WTC11 (cell line): ENCODE results near the gene PTPN13. TPM values are rescaled to one million over a fixed set of nuclear protein-coding genes. Genes with fewer than 3 reads are reported as not detected.

ENCODE experiments used
- ARID4B ChIP-seq: sonication (generic); formaldehyde crosslinking; IDR thresholded peaks from 2 replicates; pipeline ENCODE4 v1.8.0; 2023; ENCODE audit warnings: missing genetic modification reagents, mild to moderate bottlenecking, borderline replicate concordance
- EMX1 ChIP-seq: fragments of 250-450 bp; sonication (Bioruptor Pico); IDR thresholded peaks from 2 replicates; pipeline ENCODE4 v1.8.0; 2021; ENCODE audit warnings: mild to moderate bottlenecking
- FOXP1 ChIP-seq: sonication (generic); formaldehyde crosslinking; IDR thresholded peaks from 2 replicates; pipeline ENCODE4 v1.8.0; 2022; ENCODE audit warnings: missing genetic modification reagents, mild to moderate bottlenecking, moderate library complexity, borderline replicate concordance
- KAT7 ChIP-seq: sonication (generic); formaldehyde crosslinking; IDR thresholded peaks from 2 replicates; pipeline ENCODE4 v1.8.1; 2023; ENCODE audit warnings: missing genetic modification reagents, mild to moderate bottlenecking, borderline replicate concordance
- MYBL2 ChIP-seq: sonication (generic); formaldehyde crosslinking; IDR thresholded peaks from 2 replicates; pipeline ENCODE4 v1.8.1; 2023; ENCODE audit warnings: mild to moderate bottlenecking, moderate library complexity, missing genetic modification reagents
- NFE2L1 ChIP-seq: sonication (generic); formaldehyde crosslinking; IDR thresholded peaks from 2 replicates; pipeline ENCODE4 v1.8.1; 2023; ENCODE audit warnings: missing genetic modification reagents
- NFYB ChIP-seq: sonication (generic); formaldehyde crosslinking; conservative IDR thresholded peaks from 2 replicates; pipeline ENCODE4 v1.8.0; 2022; ENCODE audit warnings: low read depth, missing genetic modification reagents
- OVOL2 ChIP-seq: fragments of 250-450 bp; sonication (Bioruptor Pico); IDR thresholded peaks from 2 replicates; pipeline ENCODE4 v1.9.0; 2021; ENCODE audit warnings: mild to moderate bottlenecking, borderline replicate concordance
- RELA ChIP-seq: sonication (generic); formaldehyde crosslinking; IDR thresholded peaks from 2 replicates; pipeline ENCODE4 v1.8.1; 2022; ENCODE audit warnings: missing genetic modification reagents, mild to moderate bottlenecking, borderline replicate concordance
- SOX15 ChIP-seq: fragments of 250-450 bp; sonication (Bioruptor Pico); IDR thresholded peaks from 2 replicates; pipeline ENCODE4 v1.9.0; 2021; ENCODE audit warnings: mild to moderate bottlenecking
- USF1 ChIP-seq: sonication (generic); formaldehyde crosslinking; IDR thresholded peaks from 2 replicates; pipeline ENCODE4 v1.8.0; 2022; ENCODE audit warnings: mild to moderate bottlenecking, missing genetic modification reagents
- ZNF138 ChIP-seq: sonication (generic); formaldehyde crosslinking; conservative IDR thresholded peaks from 2 replicates; pipeline ENCODE4 v1.8.1; 2022; ENCODE audit warnings: mild to moderate bottlenecking, moderate library complexity, missing genetic modification reagents
- ZNF671 ChIP-seq: fragments of 250-450 bp; sonication (Bioruptor Pico); IDR thresholded peaks from 2 replicates; pipeline ENCODE4 v1.8.0; 2021; ENCODE audit warnings: mild to moderate bottlenecking
- total RNA-seq: library from RNA; stranded (reverse); gene quantifications from 3 replicates; pipeline ENCODE4 v1.2.3, GENCODE V29; 2021
- TF ChIP-seq, protein P1 (sequence below): fragments of 250-450 bp; sonication (Bioruptor Pico); conservative IDR thresholded peaks from 2 replicates; pipeline ENCODE4 v1.9.0; 2021; ENCODE audit warnings: mild to moderate bottlenecking
- TF ChIP-seq, protein P2 (sequence below): fragments of 250-450 bp; sonication (Bioruptor Pico); IDR thresholded peaks from 2 replicates; pipeline ENCODE4 v1.9.0; 2021; ENCODE audit warnings: mild to moderate bottlenecking, borderline replicate concordance
- TF ChIP-seq, protein P3 (sequence below): sonication (generic); formaldehyde crosslinking; IDR thresholded peaks from 2 replicates; pipeline ENCODE4 v1.8.0; 2022; ENCODE audit warnings: mild to moderate bottlenecking, missing genetic modification reagents

The PTPN13 gene
- total RNA-seq, 1 experiment from 2014 or later, result 49.7 TPM

- TF ChIP-seq, protein P1, sequence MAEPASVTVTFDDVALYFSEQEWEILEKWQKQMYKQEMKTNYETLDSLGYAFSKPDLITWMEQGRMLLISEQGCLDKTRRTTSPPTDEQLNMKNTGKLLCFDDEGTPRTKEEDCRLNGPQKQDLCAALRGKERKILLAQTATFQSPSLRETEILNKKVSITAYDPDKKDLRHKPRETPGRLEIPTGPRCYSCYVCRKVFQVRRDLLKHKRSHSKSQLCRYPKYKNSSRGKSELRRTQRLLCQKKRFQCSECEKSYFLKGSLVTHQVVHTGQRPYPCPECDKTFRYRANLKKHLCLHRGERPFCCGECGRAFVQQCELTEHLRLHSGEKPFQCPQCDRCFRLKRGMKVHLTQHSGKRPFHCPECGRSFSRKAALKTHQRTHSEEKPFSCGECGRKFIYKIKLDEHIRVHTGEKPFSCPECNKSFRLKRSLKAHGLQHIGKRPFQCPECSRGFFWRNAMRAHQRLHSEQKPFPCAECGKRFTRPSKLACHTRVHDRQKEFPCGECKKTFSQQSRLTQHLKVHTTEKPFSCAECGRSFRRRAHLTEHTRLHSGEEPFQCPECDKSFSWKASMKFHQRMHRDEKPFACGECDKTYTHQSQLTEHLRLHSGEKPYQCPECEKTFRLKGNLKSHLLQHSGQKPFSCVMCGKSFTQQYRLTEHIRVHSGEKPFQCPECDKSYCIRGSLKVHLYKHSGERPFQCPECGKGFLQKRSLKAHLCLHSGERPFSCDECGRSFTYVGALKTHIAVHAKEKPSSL (CRISPR knock-in tag), result no peak
- TF ChIP-seq, protein P2, sequence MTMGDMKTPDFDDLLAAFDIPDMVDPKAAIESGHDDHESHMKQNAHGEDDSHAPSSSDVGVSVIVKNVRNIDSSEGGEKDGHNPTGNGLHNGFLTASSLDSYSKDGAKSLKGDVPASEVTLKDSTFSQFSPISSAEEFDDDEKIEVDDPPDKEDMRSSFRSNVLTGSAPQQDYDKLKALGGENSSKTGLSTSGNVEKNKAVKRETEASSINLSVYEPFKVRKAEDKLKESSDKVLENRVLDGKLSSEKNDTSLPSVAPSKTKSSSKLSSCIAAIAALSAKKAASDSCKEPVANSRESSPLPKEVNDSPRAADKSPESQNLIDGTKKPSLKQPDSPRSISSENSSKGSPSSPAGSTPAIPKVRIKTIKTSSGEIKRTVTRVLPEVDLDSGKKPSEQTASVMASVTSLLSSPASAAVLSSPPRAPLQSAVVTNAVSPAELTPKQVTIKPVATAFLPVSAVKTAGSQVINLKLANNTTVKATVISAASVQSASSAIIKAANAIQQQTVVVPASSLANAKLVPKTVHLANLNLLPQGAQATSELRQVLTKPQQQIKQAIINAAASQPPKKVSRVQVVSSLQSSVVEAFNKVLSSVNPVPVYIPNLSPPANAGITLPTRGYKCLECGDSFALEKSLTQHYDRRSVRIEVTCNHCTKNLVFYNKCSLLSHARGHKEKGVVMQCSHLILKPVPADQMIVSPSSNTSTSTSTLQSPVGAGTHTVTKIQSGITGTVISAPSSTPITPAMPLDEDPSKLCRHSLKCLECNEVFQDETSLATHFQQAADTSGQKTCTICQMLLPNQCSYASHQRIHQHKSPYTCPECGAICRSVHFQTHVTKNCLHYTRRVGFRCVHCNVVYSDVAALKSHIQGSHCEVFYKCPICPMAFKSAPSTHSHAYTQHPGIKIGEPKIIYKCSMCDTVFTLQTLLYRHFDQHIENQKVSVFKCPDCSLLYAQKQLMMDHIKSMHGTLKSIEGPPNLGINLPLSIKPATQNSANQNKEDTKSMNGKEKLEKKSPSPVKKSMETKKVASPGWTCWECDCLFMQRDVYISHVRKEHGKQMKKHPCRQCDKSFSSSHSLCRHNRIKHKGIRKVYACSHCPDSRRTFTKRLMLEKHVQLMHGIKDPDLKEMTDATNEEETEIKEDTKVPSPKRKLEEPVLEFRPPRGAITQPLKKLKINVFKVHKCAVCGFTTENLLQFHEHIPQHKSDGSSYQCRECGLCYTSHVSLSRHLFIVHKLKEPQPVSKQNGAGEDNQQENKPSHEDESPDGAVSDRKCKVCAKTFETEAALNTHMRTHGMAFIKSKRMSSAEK (CRISPR knock-in tag), result no peak
- TF ChIP-seq MYBL2 (CRISPR knock-in tag) (no peak), KAT7 (CRISPR knock-in tag) (no peak; the same call in 1 of the 2 replicates), ARID4B (CRISPR knock-in tag) (0 out of 2 replicates have a peak, but pooled peaks have one; percentile 45), USF1 (0 out of 2 replicates have a peak, but pooled peaks have one; percentile 29), EMX1 (CRISPR knock-in tag) (no peak), FOXP1 (CRISPR knock-in tag) (peak; percentile 81; the same call in 1 of the 2 replicates), ZNF671 (CRISPR knock-in tag) (no peak), NFYB (CRISPR knock-in tag) (peak; percentile 79), SOX15 (no peak), ZNF138 (CRISPR knock-in tag) (peak; percentile 80; the same call in 1 of the 2 replicates), NFE2L1 (CRISPR knock-in tag) (no peak), RELA (peak; percentile 14; the same call in 1 of the 2 replicates), OVOL2 (no peak)
- TF ChIP-seq, protein P3, sequence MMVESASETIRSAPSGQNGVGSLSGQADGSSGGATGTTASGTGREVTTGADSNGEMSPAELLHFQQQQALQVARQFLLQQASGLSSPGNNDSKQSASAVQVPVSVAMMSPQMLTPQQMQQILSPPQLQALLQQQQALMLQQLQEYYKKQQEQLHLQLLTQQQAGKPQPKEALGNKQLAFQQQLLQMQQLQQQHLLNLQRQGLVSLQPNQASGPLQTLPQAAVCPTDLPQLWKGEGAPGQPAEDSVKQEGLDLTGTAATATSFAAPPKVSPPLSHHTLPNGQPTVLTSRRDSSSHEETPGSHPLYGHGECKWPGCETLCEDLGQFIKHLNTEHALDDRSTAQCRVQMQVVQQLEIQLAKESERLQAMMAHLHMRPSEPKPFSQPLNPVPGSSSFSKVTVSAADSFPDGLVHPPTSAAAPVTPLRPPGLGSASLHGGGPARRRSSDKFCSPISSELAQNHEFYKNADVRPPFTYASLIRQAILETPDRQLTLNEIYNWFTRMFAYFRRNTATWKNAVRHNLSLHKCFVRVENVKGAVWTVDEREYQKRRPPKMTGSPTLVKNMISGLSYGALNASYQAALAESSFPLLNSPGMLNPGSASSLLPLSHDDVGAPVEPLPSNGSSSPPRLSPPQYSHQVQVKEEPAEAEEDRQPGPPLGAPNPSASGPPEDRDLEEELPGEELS (CRISPR knock-in tag), result peak; percentile 70; the same call in 1 of the 2 replicates
Observed at GRCh38 chr4:86593688-86594558, at the start of gene PTPN13 (continued).
